K562 (cell line): ENCODE measurements around the gene TMEM222. TPM values are rescaled to one million over a fixed set of nuclear protein-coding genes. Genes with fewer than 3 reads are reported as not detected.

Experiments
- FIP1L1 ChIP-seq: fragments of 200-400 bp; formaldehyde crosslinking; IDR thresholded peaks from 2 replicates; pipeline ENCODE4 v1.6.1; 2018; ENCODE audit warnings: mild to moderate bottlenecking, low read depth, low read length; ENCODE audit not compliant: poor library complexity, severe bottlenecking
- FOXA3 ChIP-seq, 2 experiments: fragments of 450-650 bp in 1 of 2; sonication (generic) in 1 of 2; formaldehyde crosslinking; IDR thresholded peaks in 1 of 2; conservative IDR thresholded peaks in 1 of 2; 2 replicates each; pipeline versions ENCODE4 v1.4.0 to v1.8.0; 2020 to 2022; ENCODE audit warnings: mild to moderate bottlenecking in 2 of 2, missing genetic modification reagents in 1 of 2
- PRMT5 ChIP-seq: sonication (generic); formaldehyde crosslinking; IDR thresholded peaks from 2 replicates; pipeline ENCODE4 v1.5.0; 2020; ENCODE audit warnings: missing genetic modification reagents
- PTBP1 ChIP-seq: fragments of 200-400 bp; formaldehyde crosslinking; IDR thresholded peaks from 2 replicates; pipeline ENCODE4 v1.6.1; 2017; ENCODE audit warnings: low read depth, low read length
- RAD51 ChIP-seq: fragments of 450-650 bp; IDR thresholded peaks from 2 replicates; pipeline ENCODE4 v1.7.1; 2016; ENCODE audit warnings: low read depth, mild to moderate bottlenecking, borderline replicate concordance
- RBFOX2 ChIP-seq: fragments of 200-400 bp; formaldehyde crosslinking; IDR thresholded peaks from 2 replicates; pipeline ENCODE4 v1.6.1; 2017; ENCODE audit warnings: low read depth, mild to moderate bottlenecking, low read length, moderate library complexity
- SAFB ChIP-seq: fragments of 200-400 bp; formaldehyde crosslinking; IDR thresholded peaks from 2 replicates; pipeline ENCODE4 v1.6.1; 2017; ENCODE audit warnings: low read depth, low read length, borderline replicate concordance
- SIN3A ChIP-seq, 2 experiments: fragments of 150-350 bp in 1 of 2; IDR thresholded peaks; 2 replicates each; pipeline ENCODE4 v1.6.1; 2011 to 2016; ENCODE audit warnings: borderline replicate concordance in 2 of 2, low read depth in 2 of 2, low read length in 2 of 2, mild to moderate bottlenecking in 2 of 2, moderate library complexity in 2 of 2; ENCODE audit not compliant: control insufficient read depth in 1 of 2
- SNRNP70 ChIP-seq: fragments of 200-400 bp; formaldehyde crosslinking; optimal IDR thresholded peaks from 2 replicates; pipeline ENCODE3; 2017; ENCODE audit warnings: low read depth, low read length
- SUPT5H ChIP-seq: fragments of 450-650 bp; IDR thresholded peaks from 2 replicates; pipeline ENCODE4 v1.6.1; 2016
- ZEB2 ChIP-seq: fragments of 450-650 bp; IDR thresholded peaks from 2 replicates; pipeline ENCODE4 v1.6.1; 2016
- ZNF324 ChIP-seq: fragments of 250-450 bp; sonication (Bioruptor Pico); IDR thresholded peaks from 2 replicates; pipeline ENCODE4 v1.4.0; 2020; ENCODE audit warnings: mild to moderate bottlenecking
- ZNF830 ChIP-seq: fragments of 250-450 bp; sonication (Bioruptor Pico); IDR thresholded peaks from 2 replicates; pipeline ENCODE4 v1.5.0; 2021; ENCODE audit warnings: mild to moderate bottlenecking
- ZSCAN29 ChIP-seq: fragments of 450-650 bp; IDR thresholded peaks from 2 replicates; pipeline ENCODE4 v1.6.1; 2017
- polyA plus RNA-seq, 8 experiments: library from polyadenylated mRNA; depleted of rRNA in 4 of 8; stranded (reverse) in 5 of 8; unstranded in 3 of 8; fragments of >200 nt; fragmentation: Nextera tagmentation in 2 of 8; fragmentation: Illumina TruSeq in 1 of 8; extraction: Ambion mirVana in 2 of 8; extraction: Trizol in 1 of 8; gene quantifications; 2 replicates each; pipeline versions ENCODE4 v1.2.1 to v1.2.3, GENCODE V29; 2011 to 2014; ENCODE audit warnings: inconsistent platforms in 1 of 8, missing spikeins in 1 of 8
- total RNA-seq, 7 experiments: library from RNA; depleted of rRNA in 6 of 7; stranded (reverse); fragments of >200 nt in 6 of 7; fragmentation: Illumina TruSeq in 2 of 7; extraction: Trizol in 2 of 7; gene quantifications; 2 replicates each; pipeline versions ENCODE4 v1.2.1 to v1.2.3, GENCODE V29; 2011 to 2021; ENCODE audit warnings: low replicate concordance in 1 of 7
- TF ChIP-seq, protein P1 (sequence below): fragments of 450-650 bp; conservative IDR thresholded peaks from 2 replicates; pipeline ENCODE4 v1.6.1; 2016; ENCODE audit warnings: missing genetic modification characterization, low read depth, mild to moderate bottlenecking, missing compliant biosample characterization, moderate library complexity
- TF ChIP-seq, protein P2 (sequence below): sonication (generic); formaldehyde crosslinking; IDR thresholded peaks from 2 replicates; pipeline ENCODE4 v1.8.0; 2022; ENCODE audit warnings: mild to moderate bottlenecking, missing genetic modification reagents
- TF ChIP-seq, protein P3 (sequence below): IDR thresholded peaks from 2 replicates; pipeline ENCODE4 v1.6.1; 2011; ENCODE audit warnings: borderline replicate concordance, low read depth, mild to moderate bottlenecking, moderate library complexity, low read length; ENCODE audit not compliant: insufficient read depth, poor library complexity, severe bottlenecking
- TF ChIP-seq, protein P4 (sequence below): fragments of 250-450 bp; sonication (Bioruptor Pico); IDR thresholded peaks from 2 replicates; pipeline ENCODE4 v1.8.0; 2021; ENCODE audit warnings: moderate library complexity, mild to moderate bottlenecking, inconsistent platforms
- TF ChIP-seq, protein P5 (sequence below): fragments of 250-450 bp; sonication (Bioruptor Pico); IDR thresholded peaks from 2 replicates; pipeline ENCODE4 v1.4.0; 2020; ENCODE audit warnings: mild to moderate bottlenecking, moderate library complexity, borderline replicate concordance

The TMEM222 gene
- total and polyA plus RNA-seq, 9 of the 15 experiments (the other 6 are each of a cell fraction or from before 2014, with no cell fraction given) = 6.9 to 48.0 (median 32.8) TPM

DNA sequence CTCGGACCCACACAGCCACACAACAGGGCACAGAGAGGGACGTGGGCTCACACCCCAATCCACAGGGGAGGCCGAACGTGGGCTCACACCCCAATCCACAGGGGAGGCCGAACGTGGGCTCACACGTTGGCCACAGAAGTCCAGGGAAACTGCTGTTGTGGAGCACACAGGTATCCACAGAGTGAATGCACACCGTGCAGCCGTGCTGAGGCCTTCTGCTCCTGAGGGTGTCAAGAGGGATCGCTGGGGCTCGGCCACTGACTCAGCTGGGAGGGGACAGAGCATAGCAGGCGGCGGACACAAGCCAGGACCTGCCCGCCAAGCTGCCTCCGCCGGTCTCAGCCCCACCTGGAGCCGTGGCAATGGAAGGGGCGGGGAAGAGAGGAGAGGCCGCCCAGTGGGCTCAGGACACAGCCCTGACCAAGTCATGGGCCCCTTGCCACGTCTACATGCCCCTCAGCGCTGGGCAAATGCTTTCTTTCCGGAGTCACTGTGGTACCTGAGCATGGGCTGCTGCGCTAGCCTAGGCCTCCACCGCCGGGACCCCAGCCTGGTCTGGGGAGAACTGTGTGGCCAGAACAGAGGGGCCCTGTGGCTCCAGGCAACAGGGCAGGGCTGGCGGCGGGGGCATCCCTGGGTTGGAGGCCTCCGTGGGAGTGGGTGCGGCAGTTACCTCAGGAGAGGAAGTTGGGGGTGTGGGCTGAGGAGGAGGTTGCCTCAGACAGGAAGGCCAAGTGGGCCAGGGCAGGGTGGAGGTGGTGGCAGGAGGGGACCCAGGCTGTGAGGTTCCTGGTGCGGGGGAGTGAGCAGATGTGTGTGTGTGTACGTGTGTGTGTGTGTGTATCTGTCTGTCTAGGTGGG, 21.0 kb downstream of the TMEM222 start (continued):
- TF ChIP-seq, protein P1, sequence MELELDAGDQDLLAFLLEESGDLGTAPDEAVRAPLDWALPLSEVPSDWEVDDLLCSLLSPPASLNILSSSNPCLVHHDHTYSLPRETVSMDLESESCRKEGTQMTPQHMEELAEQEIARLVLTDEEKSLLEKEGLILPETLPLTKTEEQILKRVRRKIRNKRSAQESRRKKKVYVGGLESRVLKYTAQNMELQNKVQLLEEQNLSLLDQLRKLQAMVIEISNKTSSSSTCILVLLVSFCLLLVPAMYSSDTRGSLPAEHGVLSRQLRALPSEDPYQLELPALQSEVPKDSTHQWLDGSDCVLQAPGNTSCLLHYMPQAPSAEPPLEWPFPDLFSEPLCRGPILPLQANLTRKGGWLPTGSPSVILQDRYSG (tag) = no peak
- TF ChIP-seq SIN3A (IDR thresholded peaks at IDR 0.05; ENCODE audit: borderline replicate concordance in 2 of 2, control insufficient read depth in 1 of 2, low read depth in 2 of 2, low read length in 2 of 2) (no peak), RBFOX2 (peak; percentile 53), ZEB2 (0 out of 2 replicates have a peak, but pooled peaks have one; percentile 21), FIP1L1 (no peak), SUPT5H (no peak), FOXA3 (CRISPR knock-in tag; conservative IDR thresholded peaks at IDR 0.05 in 1 of 2, IDR thresholded peaks at IDR 0.05 in 1 of 2) (no peak), PTBP1 (no peak), SNRNP70 (no peak), RAD51 (no peak), SAFB (no peak), ZSCAN29 (no peak), ZNF830 (CRISPR knock-in tag) (no peak), PRMT5 (CRISPR knock-in tag) (no peak), ZNF324 (CRISPR knock-in tag) (no peak)
- TF ChIP-seq, protein P2, sequence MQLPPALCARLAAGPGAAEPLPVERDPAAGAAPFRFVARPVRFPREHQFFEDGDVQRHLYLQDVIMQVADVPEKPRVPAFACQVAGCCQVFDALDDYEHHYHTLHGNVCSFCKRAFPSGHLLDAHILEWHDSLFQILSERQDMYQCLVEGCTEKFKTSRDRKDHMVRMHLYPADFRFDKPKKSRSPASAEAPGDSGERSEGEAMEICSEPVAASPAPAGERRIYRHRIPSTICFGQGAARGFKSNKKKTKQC = peak; percentile 45; the same call in 1 of the 2 replicates
- TF ChIP-seq, protein P3, sequence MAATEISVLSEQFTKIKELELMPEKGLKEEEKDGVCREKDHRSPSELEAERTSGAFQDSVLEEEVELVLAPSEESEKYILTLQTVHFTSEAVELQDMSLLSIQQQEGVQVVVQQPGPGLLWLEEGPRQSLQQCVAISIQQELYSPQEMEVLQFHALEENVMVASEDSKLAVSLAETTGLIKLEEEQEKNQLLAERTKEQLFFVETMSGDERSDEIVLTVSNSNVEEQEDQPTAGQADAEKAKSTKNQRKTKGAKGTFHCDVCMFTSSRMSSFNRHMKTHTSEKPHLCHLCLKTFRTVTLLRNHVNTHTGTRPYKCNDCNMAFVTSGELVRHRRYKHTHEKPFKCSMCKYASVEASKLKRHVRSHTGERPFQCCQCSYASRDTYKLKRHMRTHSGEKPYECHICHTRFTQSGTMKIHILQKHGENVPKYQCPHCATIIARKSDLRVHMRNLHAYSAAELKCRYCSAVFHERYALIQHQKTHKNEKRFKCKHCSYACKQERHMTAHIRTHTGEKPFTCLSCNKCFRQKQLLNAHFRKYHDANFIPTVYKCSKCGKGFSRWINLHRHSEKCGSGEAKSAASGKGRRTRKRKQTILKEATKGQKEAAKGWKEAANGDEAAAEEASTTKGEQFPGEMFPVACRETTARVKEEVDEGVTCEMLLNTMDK = no peak
- TF ChIP-seq, protein P4, sequence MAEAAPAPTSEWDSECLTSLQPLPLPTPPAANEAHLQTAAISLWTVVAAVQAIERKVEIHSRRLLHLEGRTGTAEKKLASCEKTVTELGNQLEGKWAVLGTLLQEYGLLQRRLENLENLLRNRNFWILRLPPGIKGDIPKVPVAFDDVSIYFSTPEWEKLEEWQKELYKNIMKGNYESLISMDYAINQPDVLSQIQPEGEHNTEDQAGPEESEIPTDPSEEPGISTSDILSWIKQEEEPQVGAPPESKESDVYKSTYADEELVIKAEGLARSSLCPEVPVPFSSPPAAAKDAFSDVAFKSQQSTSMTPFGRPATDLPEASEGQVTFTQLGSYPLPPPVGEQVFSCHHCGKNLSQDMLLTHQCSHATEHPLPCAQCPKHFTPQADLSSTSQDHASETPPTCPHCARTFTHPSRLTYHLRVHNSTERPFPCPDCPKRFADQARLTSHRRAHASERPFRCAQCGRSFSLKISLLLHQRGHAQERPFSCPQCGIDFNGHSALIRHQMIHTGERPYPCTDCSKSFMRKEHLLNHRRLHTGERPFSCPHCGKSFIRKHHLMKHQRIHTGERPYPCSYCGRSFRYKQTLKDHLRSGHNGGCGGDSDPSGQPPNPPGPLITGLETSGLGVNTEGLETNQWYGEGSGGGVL = no peak
- TF ChIP-seq, protein P5, sequence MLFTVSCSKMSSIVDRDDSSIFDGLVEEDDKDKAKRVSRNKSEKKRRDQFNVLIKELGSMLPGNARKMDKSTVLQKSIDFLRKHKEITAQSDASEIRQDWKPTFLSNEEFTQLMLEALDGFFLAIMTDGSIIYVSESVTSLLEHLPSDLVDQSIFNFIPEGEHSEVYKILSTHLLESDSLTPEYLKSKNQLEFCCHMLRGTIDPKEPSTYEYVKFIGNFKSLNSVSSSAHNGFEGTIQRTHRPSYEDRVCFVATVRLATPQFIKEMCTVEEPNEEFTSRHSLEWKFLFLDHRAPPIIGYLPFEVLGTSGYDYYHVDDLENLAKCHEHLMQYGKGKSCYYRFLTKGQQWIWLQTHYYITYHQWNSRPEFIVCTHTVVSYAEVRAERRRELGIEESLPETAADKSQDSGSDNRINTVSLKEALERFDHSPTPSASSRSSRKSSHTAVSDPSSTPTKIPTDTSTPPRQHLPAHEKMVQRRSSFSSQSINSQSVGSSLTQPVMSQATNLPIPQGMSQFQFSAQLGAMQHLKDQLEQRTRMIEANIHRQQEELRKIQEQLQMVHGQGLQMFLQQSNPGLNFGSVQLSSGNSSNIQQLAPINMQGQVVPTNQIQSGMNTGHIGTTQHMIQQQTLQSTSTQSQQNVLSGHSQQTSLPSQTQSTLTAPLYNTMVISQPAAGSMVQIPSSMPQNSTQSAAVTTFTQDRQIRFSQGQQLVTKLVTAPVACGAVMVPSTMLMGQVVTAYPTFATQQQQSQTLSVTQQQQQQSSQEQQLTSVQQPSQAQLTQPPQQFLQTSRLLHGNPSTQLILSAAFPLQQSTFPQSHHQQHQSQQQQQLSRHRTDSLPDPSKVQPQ = no peak
